ENCODE results near the gene CYS1. TPM values are rescaled to one million over a fixed set of nuclear protein-coding genes. Genes with fewer than 3 reads are reported as not detected.

Gene CYS1
- total and polyA plus RNA-seq, 2 of the 13 experiments (the other 11 are each of a cell fraction or from before 2014, with no cell fraction given), result 0.04 TPM; not detected in 1

DNA sequence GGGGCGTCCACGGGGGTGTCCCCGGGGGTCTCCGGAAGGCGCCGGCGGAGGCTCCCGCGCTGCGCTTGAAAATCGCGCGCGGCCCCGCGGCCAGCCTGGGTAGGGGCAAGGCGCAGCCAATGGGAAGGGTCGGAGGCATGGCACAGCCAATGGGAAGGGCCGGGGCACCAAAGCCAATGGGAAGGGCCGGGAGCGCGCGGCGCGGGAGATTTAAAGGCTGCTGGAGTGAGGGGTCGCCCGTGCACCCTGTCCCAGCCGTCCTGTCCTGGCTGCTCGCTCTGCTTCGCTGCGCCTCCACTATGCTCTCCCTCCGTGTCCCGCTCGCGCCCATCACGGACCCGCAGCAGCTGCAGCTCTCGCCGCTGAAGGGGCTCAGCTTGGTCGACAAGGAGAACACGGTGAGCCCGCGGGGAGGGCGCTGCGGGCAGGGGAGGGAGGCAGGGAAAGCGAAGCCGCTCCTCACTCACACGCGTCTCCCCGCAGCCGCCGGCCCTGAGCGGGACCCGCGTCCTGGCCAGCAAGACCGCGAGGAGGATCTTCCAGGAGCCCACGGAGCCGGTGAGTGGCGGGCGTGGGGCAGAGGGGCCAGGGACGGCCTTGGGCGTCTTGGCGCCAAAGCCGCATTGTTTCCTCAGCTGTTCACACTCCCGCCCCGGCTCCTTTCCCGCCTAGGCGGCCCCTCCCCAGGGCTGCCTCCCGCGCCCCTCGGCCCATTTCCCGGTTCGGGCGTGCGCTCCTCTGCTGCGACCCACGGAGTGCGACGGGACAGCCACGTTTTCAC, 42.5 kb upstream of the CYS1 start, which contains the start of gene RRM2 (continued):
- TF ChIP-seq PRMT3 (CRISPR knock-in tag; IDR thresholded peaks at IDR 0.05; ENCODE audit: borderline replicate concordance, low read depth) (peak; percentile 100), POGZ (CRISPR knock-in tag; IDR thresholded peaks at IDR 0.05) (peak; percentile 81), KLF16 (CRISPR knock-in tag; IDR thresholded peaks at IDR 0.05) (peak; percentile 69 to 84; a peak in 2 of 4 replicates), PHB2 (IDR thresholded peaks at IDR 0.05; ENCODE audit: partially characterized antibody) (no peak), ZNF644 (CRISPR knock-in tag; IDR thresholded peaks at IDR 0.05; ENCODE audit: low read depth) (no peak), SRSF1 (optimal IDR thresholded peaks at IDR 0.05; ENCODE audit: low read depth, low read length) (peak; percentile 29), RBM22 (optimal IDR thresholded peaks at IDR 0.05; ENCODE audit: low read length) (no peak), CCDC6 (CRISPR knock-in tag; IDR thresholded peaks at IDR 0.05) (peak; percentile 100), HOXA3 (CRISPR knock-in tag; IDR thresholded peaks at IDR 0.05) (peak; percentile 75), RAD21 (CRISPR knock-in tag; IDR thresholded peaks at IDR 0.05) (peak; percentile 49; the same call in 1 of the 2 replicates), FOXA3 (CRISPR knock-in tag; IDR thresholded peaks at IDR 0.05) (no peak), ZNF138 (CRISPR knock-in tag; IDR thresholded peaks at IDR 0.05; ENCODE audit: low read depth) (peak; percentile 75; the same call in 1 of the 2 replicates), HDAC1 (CRISPR knock-in tag; IDR thresholded peaks at IDR 0.05) (peak; percentile 100), SP5 (CRISPR knock-in tag; IDR thresholded peaks at IDR 0.05; ENCODE audit: borderline replicate concordance, low read depth) (peak; percentile 29; the same call in 1 of the 2 replicates), SAP130 (CRISPR knock-in tag; IDR thresholded peaks at IDR 0.05; ENCODE audit: low read depth) (peak; percentile 100)
- TF ChIP-seq, protein P1, sequence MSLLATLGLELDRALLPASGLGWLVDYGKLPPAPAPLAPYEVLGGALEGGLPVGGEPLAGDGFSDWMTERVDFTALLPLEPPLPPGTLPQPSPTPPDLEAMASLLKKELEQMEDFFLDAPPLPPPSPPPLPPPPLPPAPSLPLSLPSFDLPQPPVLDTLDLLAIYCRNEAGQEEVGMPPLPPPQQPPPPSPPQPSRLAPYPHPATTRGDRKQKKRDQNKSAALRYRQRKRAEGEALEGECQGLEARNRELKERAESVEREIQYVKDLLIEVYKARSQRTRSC (CRISPR knock-in tag; IDR thresholded peaks at IDR 0.05; ENCODE audit: low read depth), result peak; percentile 41; the same call in 1 of the 2 replicates
- TF ChIP-seq, protein P2, sequence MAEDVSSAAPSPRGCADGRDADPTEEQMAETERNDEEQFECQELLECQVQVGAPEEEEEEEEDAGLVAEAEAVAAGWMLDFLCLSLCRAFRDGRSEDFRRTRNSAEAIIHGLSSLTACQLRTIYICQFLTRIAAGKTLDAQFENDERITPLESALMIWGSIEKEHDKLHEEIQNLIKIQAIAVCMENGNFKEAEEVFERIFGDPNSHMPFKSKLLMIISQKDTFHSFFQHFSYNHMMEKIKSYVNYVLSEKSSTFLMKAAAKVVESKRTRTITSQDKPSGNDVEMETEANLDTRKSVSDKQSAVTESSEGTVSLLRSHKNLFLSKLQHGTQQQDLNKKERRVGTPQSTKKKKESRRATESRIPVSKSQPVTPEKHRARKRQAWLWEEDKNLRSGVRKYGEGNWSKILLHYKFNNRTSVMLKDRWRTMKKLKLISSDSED (CRISPR knock-in tag; IDR thresholded peaks at IDR 0.05), result peak; percentile 96
- TF ChIP-seq, protein P3, sequence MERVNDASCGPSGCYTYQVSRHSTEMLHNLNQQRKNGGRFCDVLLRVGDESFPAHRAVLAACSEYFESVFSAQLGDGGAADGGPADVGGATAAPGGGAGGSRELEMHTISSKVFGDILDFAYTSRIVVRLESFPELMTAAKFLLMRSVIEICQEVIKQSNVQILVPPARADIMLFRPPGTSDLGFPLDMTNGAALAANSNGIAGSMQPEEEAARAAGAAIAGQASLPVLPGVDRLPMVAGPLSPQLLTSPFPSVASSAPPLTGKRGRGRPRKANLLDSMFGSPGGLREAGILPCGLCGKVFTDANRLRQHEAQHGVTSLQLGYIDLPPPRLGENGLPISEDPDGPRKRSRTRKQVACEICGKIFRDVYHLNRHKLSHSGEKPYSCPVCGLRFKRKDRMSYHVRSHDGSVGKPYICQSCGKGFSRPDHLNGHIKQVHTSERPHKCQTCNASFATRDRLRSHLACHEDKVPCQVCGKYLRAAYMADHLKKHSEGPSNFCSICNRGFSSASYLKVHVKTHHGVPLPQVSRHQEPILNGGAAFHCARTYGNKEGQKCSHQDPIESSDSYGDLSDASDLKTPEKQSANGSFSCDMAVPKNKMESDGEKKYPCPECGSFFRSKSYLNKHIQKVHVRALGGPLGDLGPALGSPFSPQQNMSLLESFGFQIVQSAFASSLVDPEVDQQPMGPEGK (CRISPR knock-in tag; IDR thresholded peaks at IDR 0.05), result peak; percentile 18; the same call in 1 of the 2 replicates
- TF ChIP-seq, protein P4, sequence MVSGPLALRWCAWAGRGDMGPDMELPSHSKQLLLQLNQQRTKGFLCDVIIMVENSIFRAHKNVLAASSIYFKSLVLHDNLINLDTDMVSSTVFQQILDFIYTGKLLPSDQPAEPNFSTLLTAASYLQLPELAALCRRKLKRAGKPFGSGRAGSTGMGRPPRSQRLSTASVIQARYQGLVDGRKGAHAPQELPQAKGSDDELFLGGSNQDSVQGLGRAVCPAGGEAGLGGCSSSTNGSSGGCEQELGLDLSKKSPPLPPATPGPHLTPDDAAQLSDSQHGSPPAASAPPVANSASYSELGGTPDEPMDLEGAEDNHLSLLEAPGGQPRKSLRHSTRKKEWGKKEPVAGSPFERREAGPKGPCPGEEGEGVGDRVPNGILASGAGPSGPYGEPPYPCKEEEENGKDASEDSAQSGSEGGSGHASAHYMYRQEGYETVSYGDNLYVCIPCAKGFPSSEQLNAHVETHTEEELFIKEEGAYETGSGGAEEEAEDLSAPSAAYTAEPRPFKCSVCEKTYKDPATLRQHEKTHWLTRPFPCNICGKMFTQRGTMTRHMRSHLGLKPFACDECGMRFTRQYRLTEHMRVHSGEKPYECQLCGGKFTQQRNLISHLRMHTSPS (CRISPR knock-in tag; IDR thresholded peaks at IDR 0.05; ENCODE audit: low read depth), result no peak
- TF ChIP-seq, protein P5, sequence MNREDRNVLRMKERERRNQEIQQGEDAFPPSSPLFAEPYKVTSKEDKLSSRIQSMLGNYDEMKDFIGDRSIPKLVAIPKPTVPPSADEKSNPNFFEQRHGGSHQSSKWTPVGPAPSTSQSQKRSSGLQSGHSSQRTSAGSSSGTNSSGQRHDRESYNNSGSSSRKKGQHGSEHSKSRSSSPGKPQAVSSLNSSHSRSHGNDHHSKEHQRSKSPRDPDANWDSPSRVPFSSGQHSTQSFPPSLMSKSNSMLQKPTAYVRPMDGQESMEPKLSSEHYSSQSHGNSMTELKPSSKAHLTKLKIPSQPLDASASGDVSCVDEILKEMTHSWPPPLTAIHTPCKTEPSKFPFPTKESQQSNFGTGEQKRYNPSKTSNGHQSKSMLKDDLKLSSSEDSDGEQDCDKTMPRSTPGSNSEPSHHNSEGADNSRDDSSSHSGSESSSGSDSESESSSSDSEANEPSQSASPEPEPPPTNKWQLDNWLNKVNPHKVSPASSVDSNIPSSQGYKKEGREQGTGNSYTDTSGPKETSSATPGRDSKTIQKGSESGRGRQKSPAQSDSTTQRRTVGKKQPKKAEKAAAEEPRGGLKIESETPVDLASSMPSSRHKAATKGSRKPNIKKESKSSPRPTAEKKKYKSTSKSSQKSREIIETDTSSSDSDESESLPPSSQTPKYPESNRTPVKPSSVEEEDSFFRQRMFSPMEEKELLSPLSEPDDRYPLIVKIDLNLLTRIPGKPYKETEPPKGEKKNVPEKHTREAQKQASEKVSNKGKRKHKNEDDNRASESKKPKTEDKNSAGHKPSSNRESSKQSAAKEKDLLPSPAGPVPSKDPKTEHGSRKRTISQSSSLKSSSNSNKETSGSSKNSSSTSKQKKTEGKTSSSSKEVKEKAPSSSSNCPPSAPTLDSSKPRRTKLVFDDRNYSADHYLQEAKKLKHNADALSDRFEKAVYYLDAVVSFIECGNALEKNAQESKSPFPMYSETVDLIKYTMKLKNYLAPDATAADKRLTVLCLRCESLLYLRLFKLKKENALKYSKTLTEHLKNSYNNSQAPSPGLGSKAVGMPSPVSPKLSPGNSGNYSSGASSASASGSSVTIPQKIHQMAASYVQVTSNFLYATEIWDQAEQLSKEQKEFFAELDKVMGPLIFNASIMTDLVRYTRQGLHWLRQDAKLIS (CRISPR knock-in tag; IDR thresholded peaks at IDR 0.05), result 0 out of 2 replicates have a peak, but pooled peaks have one; percentile 59

Data from HepG2 (cell line).